PC-9 (cell line): ENCODE measurements around the gene PGA3.

Experiments
- EZH2 ChIP-seq: fragments of 200-600 bp; sonication (generic); IDR thresholded peaks from 2 replicates; pipeline ENCODE4 v1.8.0; 2017; ENCODE audit warnings: antibody characterized with exemption, low read depth
- TF ChIP-seq, protein P1 (sequence below): fragments of 200-600 bp; sonication (generic); conservative IDR thresholded peaks from 2 replicates; pipeline ENCODE4 v1.6.1; 2017; ENCODE audit warnings: mixed run types, antibody characterized with exemption, mild to moderate bottlenecking, moderate library complexity

- TF ChIP-seq, protein P1, sequence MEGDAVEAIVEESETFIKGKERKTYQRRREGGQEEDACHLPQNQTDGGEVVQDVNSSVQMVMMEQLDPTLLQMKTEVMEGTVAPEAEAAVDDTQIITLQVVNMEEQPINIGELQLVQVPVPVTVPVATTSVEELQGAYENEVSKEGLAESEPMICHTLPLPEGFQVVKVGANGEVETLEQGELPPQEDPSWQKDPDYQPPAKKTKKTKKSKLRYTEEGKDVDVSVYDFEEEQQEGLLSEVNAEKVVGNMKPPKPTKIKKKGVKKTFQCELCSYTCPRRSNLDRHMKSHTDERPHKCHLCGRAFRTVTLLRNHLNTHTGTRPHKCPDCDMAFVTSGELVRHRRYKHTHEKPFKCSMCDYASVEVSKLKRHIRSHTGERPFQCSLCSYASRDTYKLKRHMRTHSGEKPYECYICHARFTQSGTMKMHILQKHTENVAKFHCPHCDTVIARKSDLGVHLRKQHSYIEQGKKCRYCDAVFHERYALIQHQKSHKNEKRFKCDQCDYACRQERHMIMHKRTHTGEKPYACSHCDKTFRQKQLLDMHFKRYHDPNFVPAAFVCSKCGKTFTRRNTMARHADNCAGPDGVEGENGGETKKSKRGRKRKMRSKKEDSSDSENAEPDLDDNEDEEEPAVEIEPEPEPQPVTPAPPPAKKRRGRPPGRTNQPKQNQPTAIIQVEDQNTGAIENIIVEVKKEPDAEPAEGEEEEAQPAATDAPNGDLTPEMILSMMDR: no peak
- TF ChIP-seq EZH2: no peak
Observed at GRCh38 chr11:61176446-61176845, 26.9 kb upstream of the PGA3 start.
